ENCODE data around the gene LRRC2. TPM values are rescaled to one million over a fixed set of nuclear protein-coding genes. Genes with fewer than 3 reads are reported as not detected.

The LRRC2 gene
- total and polyA plus RNA-seq, 2 of the 13 experiments (the other 11 are each of a cell fraction or from before 2014, with no cell fraction given): 0.27 to 0.58 TPM

GRCh38 chr3:46504789-46505188, 61.3 kb downstream of the LRRC2 start:
- Histone ChIP-seq H3K4me1 (ENCODE audit: insufficient read depth, low read length) (no peaks in the 10 kb centered on the region), H3K36me3 (replicated peaks in 1 of 2; ENCODE audit: control insufficient read depth in 1 of 2, insufficient read depth in 2 of 2, low read length in 2 of 2) (no peaks in the 10 kb centered on the region), H3K27ac (ENCODE audit: extremely low read length, insufficient read depth, low read length) (no peak overlapping the region), H3K4me3 (replicated peaks in 1 of 3; ENCODE audit: insufficient read depth in 1 of 3, low read depth in 2 of 3, low read length in 3 of 3) (no peak overlapping the region), H3K4me2 (ENCODE audit: low read depth, low read length) (no peak overlapping the region), H3K9me3 (ENCODE audit: low read length) (no peaks in the 10 kb centered on the region), H3K27me3 (ENCODE audit: control insufficient read depth in 1 of 2, insufficient read depth in 2 of 2, low read length in 2 of 2) (peaks cover 1 to 2% of the 10 kb centered on the region in 2 experiments; a peak in 4 of 5 replicates), H3K79me2 (ENCODE audit: insufficient read depth, low read length) (no peaks in the 10 kb centered on the region), H3K9ac (ENCODE audit: insufficient read depth, low read depth, low read length) (no peak overlapping the region), H2AFZ (ENCODE audit: low read length) (no peak overlapping the region), H4K20me1 (ENCODE audit: insufficient read depth, low read length) (no peaks in the 10 kb centered on the region)
- TF ChIP-seq SAFB2 (CRISPR knock-in tag; IDR thresholded peaks at IDR 0.05; ENCODE audit: borderline replicate concordance, low read depth): no peak
- WGBS (ENCODE audit: low lambda C conversion rate): 0% methylated on average over 2 of the region's 5 CpGs
- CTCF ChIA-PET (ENCODE audit: low intra/inter-chr PET ratio, low total read pairs): no interaction called here
- POLR2A ChIA-PET: no interaction called here
- in situ Hi-C loops (cut with HindIII; ENCODE audit: extremely low pct_ligation_motif_present, low pct_unique_long_range_greater_than_20kb) (no loop called here), intact Hi-C loops (cut with micrococcal nuclease; ENCODE audit: unreplicated experiment) (no loop called here)
- BruUV-seq (replicated peaks): no TSS peak
- FAIRE-seq: no peak
- no peak for DNase-seq (ENCODE audit: low spot score)
- ATAC-seq: no peak

DNA sequence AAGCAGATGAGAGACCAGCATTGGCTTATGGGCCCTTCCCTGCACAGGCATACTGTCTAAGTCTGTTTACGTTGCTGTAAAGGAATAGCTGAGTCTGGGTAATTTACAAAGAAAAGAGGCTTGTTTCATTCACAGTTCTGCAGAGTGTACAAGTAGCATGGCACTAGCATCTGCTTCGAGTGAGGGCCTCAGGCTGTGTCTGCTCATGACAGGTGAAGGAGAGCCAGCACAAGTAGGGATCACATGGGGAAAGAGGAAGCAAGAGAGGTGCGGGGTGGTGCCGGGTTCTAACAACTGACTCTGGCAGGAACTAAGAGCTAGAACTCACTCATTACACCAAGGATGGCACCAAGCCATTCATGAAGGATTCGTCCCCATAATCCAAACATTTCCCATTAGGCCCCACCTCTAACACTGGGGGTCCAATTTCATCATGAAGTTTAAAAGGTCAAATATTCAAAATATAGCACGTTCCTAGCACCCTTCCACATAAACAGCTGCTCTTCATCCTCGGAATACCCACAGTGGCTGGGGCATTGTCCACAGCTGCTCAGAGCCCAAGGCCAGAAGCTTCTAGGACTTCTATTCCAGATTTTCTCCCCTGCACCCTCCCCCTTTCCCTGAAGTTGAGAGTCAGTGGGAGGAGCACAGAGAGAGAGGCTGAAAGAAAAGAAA, 62.8 kb downstream of the LRRC2 start:
- in situ Hi-C loops (cut with HindIII; ENCODE audit: extremely low pct_ligation_motif_present, low pct_unique_long_range_greater_than_20kb): no loop called here

More for the DNA sequence above, 62.8 kb downstream of the LRRC2 start:
- H3K9me3 ChIP-seq (ENCODE audit: low read length): no peaks in the 10 kb centered on the region
- WGBS (ENCODE audit: low lambda C conversion rate): 32% methylated on average over 7 of the region's 7 CpGs
- no peaks in the 10 kb centered on the region for H3K79me2 ChIP-seq (ENCODE audit: insufficient read depth, low read length)
- peaks cover 1 to 2% of the 10 kb centered on the region in 2 experiments; a peak in 3 of 5 replicates for H3K27me3 ChIP-seq (ENCODE audit: control insufficient read depth in 1 of 2, insufficient read depth in 2 of 2, low read length in 2 of 2)
- H4K20me1 ChIP-seq (ENCODE audit: insufficient read depth, low read length): no peaks in the 10 kb centered on the region
- no peak for TF ChIP-seq ZNF501 (CRISPR knock-in tag; IDR thresholded peaks at IDR 0.05)
- TF ChIP-seq ZNF883 (CRISPR knock-in tag; IDR thresholded peaks at IDR 0.05; ENCODE audit: not compliant biosample characterization): no peak
- TF ChIP-seq TOPORS (CRISPR knock-in tag; IDR thresholded peaks at IDR 0.05): no peak
- TF ChIP-seq, protein P1, sequence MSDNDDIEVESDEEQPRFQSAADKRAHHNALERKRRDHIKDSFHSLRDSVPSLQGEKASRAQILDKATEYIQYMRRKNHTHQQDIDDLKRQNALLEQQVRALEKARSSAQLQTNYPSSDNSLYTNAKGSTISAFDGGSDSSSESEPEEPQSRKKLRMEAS (IDR thresholded peaks at IDR 0.05): no peak
- intact Hi-C loops (cut with micrococcal nuclease; ENCODE audit: unreplicated experiment): no loop called here
- no TSS peak for BruUV-seq (replicated peaks)
- no peak overlapping the region for H3K4me3 ChIP-seq (replicated peaks in 1 of 3; ENCODE audit: insufficient read depth in 1 of 3, low read depth in 2 of 3, low read length in 3 of 3)
- ATAC-seq (no peak), DNase-seq (ENCODE audit: low spot score) (no peak), FAIRE-seq (no peak)
- CTCF ChIA-PET (ENCODE audit: low intra/inter-chr PET ratio, low total read pairs): no interaction called here
- no peak overlapping the region for H3K4me2 ChIP-seq (ENCODE audit: low read depth, low read length)
- H3K9ac ChIP-seq (ENCODE audit: insufficient read depth, low read depth, low read length): no peak overlapping the region
- no peaks in the 10 kb centered on the region for H3K4me1 ChIP-seq (ENCODE audit: insufficient read depth, low read length)
- H2AFZ ChIP-seq (ENCODE audit: low read length): no peak overlapping the region
- no peaks in the 10 kb centered on the region for H3K36me3 ChIP-seq (replicated peaks in 1 of 2; ENCODE audit: control insufficient read depth in 1 of 2, insufficient read depth in 2 of 2, low read length in 2 of 2)
- H3K27ac ChIP-seq (ENCODE audit: extremely low read length, insufficient read depth, low read length): no peak overlapping the region
- POLR2A ChIA-PET: no interaction called here

Data from HepG2 (cell line).